Measurements from ENCODE around the gene ORM1. TPM values are rescaled to one million over a fixed set of nuclear protein-coding genes. Genes with fewer than 3 reads are reported as not detected.

Gene ORM1
- total RNA-seq, 1 experiment from 2014 or later, result not detected

- no peak for DNase-seq (ENCODE audit: low read depth)
Observed at GRCh38 chr9:114287001-114287762, 35.7 kb upstream of the ORM1 start.

- no peak for DNase-seq (ENCODE audit: low read depth)
Observed at GRCh38 chr9:114287763-114288192, 35.1 kb upstream of the ORM1 start.

GRCh38 chr9:114288193-114289091, 34.5 kb upstream of the ORM1 start:
- DNase-seq (ENCODE audit: low read depth), result peak; percentile 92

- DNase-seq (ENCODE audit: low read depth), result no peak
Observed at GRCh38 chr9:114289106-114289505, 33.8 kb upstream of the ORM1 start.

- no peak for DNase-seq (ENCODE audit: low read depth)
Observed at GRCh38 chr9:114289571-114290481, 33.1 kb upstream of the ORM1 start.

- no peak for DNase-seq (ENCODE audit: low read depth)
Observed at GRCh38 chr9:114290561-114290986, 32.3 kb upstream of the ORM1 start.

GRCh38 chr9:114291064-114291474, 31.8 kb upstream of the ORM1 start:
- peak; percentile 62 for DNase-seq (ENCODE audit: low read depth)

- DNase-seq (ENCODE audit: low read depth), result no peak
Observed at GRCh38 chr9:114291886-114292590, 30.9 kb upstream of the ORM1 start.

- no peak for DNase-seq (ENCODE audit: low read depth)
Observed at GRCh38 chr9:114294664-114295063, 28.2 kb upstream of the ORM1 start.

- no peak for DNase-seq (ENCODE audit: low read depth)
Observed at GRCh38 chr9:114296338-114296737, 26.6 kb upstream of the ORM1 start.

GRCh38 chr9:114299286-114300152, 23.4 kb upstream of the ORM1 start:
- no peak for DNase-seq (ENCODE audit: low read depth)

- DNase-seq (ENCODE audit: low read depth), result no peak
Observed at GRCh38 chr9:114300153-114300845, 22.6 kb upstream of the ORM1 start.

GRCh38 chr9:114300846-114301797, 21.8 kb upstream of the ORM1 start:
- DNase-seq (ENCODE audit: low read depth), result no peak

GRCh38 chr9:114301798-114302565, 20.9 kb upstream of the ORM1 start:
- no peak for DNase-seq (ENCODE audit: low read depth)

GRCh38 chr9:114302727-114303126, 20.2 kb upstream of the ORM1 start:
- DNase-seq (ENCODE audit: low read depth), result no peak

GRCh38 chr9:114303571-114303970, 19.3 kb upstream of the ORM1 start:
- no peak for DNase-seq (ENCODE audit: low read depth)

GRCh38 chr9:114303977-114304376, 18.9 kb upstream of the ORM1 start:
- no peak for DNase-seq (ENCODE audit: low read depth)
